HG03432 (cell line): ENCODE measurements around the gene EXOSC9.
A peak's percentile ranks its signal among the peaks of the same experiment; 100 is the strongest.

Source experiments
- ATAC-seq: cut with Tn5 transposase; IDR thresholded peaks from one replicate; pipeline ENCODE4 v1.9.1; 2021; ENCODE audit warnings: mild to moderate bottlenecking, moderate library complexity; ENCODE audit not compliant: unreplicated experiment

The EXOSC9 gene

DNA sequence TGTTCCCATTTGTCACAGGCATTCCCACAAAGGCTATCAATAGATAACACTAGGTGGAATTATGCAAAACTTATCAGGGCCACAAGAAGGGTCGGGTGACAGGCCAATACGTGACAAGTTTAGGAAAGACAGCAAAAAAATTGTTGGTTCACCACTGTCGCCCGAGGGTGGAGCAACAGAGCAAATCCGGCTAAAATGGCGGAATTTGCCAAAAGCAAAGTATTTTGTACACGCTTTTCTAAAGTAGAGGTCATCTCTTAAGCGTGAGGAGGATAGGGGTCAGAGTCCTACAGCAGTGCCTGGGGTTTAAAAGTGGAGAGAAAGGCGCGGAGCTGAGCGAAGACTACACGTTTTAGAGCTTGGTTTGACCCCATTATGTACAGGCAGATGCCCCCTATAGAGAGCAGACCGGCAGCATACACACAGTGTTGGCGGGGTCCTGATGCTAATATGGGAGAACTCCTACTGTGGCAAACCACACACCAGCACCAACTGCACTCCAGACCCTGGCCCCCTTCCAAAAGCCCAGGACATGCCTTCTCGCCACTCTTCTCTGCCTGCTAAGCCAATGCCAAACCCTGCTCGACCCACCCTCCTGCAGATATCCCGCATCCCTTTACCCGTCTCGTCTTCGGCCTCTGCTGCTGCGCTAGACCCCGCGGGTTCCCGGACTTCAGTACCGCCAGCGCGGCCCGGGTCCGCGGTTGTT lies 21.8 kb downstream of the EXOSC9 start:
- ATAC-seq, result peak; percentile 43

DNA sequence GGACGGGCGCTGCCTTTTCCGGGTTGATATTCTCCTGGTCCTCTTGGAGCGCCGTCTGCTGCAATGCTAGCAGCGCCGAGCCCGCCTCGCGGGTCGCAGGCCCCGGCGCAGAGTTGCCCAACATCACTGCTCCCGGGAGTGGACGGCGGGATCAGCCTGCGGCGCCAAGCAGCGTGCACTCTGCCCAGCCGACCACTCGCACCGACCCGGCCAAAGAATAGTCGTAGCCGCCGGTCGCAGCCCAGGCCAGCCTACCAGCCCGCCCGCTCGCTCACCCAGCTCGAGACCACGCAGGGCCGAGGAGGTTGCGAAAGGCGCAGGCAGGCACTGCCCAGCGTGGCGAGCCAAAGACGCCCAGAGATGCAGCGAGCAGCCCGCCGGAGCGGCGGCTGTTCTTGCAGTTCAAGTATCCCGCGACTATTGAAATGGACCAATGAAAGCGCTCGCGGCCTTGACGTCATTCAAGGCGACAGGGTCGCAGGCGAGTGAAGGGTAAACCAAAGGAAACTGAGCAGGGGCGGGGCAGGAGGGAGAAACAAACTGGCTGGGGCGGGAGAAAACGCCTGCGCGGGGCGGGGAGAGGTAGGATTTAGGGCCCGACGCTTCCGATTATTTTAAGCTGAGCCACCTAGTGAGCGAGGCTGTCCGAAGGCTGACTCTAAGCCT lies 22.5 kb downstream of the EXOSC9 start, which contains the start of gene CCNA2:
Gene CCNA2, minus strand, starts transcription at position 379 of the 666 bp plus-strand sequence. Its CDS starts 255 bp downstream, at position 124.
- ATAC-seq, result peak; percentile 95

DNA sequence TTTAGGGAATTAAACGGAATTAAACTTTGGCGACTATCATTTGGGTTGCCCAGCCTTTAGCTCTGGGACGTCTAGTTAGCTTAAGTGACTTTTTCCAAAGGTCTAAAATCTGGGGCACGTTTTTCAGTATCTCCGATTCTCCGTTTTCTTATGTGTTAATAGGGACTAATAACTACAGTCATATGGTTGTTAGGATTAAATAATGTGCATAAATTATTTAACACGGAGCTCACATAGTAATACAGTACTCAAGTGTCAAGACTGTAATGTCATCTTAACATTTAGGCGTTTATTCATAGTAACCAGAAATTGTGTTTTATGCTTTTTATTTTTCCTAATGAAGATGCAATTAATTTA lies 23.0 kb downstream of the EXOSC9 start:
- ATAC-seq, result no peak

DNA sequence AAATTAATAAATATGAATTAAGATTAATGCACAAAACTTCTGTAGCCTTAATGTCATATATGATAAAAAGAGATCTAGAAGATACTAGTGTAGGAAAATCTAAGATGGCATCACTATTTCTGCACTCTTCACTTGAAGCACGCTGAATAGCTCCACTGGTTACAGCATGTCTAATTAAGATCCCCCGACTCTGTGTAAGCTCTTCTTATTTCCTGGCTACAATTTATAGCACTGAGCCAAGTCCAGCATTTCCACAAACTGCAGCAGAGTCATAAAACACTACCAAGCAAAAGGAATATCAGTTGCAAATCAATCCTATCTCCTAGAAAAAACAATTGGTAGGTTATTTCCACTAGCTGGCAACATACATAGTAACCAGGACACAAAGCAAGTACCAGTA lies 23.8 kb downstream of the EXOSC9 start:
- ATAC-seq, result no peak

DNA sequence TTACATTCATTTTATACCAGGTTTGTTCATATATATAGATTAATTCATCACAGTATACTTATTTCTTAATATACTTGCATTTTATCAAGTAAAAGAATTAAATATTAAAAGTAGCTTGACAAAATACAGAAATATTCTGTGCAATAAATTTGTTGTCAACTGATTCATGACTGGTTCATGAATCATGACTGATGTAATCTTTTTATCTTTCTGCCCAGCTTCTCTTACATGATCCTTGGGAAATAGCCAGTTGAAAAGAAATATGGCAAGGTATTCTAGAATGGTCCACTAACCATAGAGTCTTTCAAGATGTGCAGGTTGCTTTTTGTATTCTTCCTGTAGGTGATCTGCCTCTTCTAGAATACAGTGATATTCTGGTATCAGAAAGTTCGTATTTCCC lies 26.7 kb downstream of the EXOSC9 start:
- no peak for ATAC-seq

DNA sequence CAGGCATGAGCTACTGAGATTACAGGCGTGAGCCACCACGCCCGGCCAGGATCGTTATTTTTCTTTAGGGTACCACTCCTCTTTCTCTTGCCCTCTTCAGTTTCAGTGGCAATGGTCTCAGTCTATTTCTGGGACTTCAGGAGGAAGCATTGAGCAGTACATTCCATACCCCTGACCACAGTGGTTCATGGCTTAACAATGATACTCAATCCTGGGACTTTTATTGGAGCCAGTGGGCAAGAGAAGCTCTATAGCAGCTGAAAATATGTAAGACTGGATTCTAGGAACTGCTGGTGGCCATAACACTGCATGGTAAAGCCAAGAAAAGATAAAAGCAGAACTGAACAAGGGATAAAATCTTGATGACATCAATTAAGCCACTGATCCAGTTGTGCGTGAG lies 28.4 kb downstream of the EXOSC9 start:
- no peak for ATAC-seq

DNA sequence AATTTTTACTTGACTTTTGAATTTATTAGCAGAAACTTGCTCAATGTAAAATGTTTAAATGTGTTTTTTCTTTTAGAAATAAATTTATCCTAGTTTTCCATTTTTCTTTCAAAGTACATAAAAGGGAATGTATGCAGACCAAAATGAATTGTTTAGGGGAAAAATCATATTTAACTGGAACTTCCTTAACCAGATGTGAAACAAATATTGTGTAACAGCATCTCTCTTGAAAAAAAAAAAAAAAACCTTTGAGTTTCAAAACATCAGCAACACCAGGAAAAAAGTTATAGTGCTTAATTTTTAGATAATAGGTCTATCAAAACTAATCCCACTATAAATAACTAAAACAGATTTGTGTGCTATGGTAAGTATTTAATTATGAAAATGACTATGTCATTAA lies 37.0 kb downstream of the EXOSC9 start:
- no peak for ATAC-seq

DNA sequence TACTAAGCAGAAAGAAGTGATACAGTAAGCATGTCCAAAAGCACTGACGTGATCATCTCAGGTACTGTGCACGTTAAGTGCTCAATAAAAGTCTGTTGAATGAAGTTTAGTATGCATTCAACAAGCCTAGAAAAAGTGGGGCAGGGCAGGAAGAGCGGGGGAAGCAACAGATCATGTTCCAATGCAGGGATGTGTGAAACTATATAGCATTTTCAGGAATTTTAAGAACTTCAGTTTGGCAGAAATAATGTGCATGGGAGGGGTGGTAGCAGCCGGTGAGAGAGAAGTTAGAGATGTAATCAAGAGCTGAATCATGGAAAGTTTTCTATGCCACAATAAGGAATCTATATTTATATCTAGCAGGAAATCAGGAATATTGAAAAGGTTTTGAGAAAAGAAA lies 41.7 kb downstream of the EXOSC9 start:
- no peak for ATAC-seq

DNA sequence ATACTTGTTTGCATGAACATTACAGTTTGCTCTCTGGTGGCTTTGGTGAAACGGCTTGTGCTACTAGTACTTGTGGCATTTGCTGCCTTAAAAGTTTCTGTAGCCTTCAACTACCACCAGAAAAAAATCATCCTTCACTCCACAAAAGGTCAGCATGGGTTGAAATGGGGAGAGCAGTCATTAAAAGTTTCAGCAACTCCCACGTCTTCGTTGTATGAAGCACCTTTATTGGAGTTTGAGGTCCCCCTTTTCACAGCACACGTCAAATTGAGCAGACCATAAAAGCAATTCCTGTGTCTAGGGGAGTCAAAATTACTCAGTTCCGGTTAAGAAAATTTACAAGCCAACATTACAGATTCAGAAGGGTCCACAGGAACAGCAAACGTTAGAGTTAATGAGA lies 45.5 kb downstream of the EXOSC9 start:
- ATAC-seq, result no peak

DNA sequence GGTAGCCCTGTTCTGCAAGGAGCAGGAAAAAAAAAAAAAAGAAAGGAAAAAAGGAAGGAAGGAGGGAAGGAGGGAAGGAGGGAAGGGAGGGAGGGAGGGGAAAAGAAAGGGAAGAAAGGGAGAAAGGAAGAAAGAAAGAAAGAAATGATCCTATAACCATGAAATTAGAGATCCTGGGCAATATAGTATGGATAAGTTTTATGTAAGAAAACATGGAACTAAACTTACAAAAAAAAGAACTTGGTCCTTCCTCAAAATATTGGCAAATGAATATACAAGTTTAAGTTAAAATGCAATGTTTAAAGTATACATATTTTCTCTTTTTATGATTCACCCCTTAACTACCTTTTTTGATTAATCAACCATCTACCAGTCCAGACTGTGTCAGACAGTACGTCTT lies 50.2 kb downstream of the EXOSC9 start:
- ATAC-seq, result no peak

DNA sequence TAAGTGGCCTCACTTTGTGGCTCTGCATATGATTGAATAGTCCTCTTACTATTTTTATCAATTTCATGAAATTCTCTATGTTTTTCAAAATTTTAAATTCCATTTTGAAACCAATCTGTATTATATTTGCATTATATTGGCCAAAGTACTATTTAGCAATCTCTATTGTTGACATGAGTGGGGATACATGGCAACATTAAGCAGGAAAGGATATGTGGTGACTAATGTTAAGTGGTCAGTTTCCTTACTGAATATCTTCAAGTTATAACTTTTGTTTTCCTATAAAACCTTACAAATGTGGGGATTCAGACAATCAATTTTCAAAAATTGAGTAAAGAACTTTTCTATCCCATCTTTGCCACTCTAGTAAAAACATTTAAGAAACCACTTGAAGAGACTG lies 59.0 kb downstream of the EXOSC9 start:
- ATAC-seq, result no peak

DNA sequence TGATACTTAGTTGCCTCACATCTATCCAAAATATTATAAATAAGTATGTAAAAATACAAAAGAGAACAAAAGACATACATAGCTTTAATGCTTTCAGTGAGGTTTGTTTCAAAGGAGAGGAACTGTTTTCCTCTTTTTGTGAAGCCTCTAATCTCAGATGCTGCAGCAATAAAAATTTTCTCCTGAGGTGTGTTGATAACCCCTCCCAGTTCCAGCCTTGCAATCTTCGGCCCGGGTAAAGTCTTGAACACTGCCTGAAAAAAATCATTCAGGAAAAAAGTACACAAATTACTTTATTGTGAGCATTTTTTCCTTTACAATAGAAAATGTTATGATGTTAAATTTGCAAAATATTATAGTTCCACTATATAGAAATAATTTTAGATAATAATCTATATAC lies 60.3 kb downstream of the EXOSC9 start:
- no peak for ATAC-seq

DNA sequence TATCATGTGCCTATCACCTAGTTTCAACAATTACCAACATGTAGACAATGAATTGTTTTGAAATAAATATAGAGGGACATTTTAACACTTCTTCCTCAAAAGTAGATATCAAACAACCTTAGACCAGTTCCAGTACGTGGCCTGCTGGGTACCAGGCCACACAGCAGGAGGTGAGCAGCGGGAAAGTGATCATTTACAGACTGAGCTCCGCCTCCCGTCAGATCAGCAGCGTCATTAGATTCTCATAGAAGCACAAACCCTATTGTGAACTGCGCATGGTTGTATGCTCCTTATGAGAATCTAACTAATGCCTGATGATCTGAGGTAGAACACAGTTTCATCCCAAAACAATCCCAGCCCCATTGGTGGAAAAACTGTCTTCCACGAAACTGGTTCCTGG lies 62.7 kb downstream of the EXOSC9 start:
- ATAC-seq, result no peak
